HG02623 (cell line): ENCODE measurements around the gene SNED1.

Source experiments
- ATAC-seq: cut with Tn5 transposase; IDR thresholded peaks from one replicate; pipeline ENCODE4 v1.9.1; 2021; ENCODE audit warnings: moderate library complexity; ENCODE audit not compliant: unreplicated experiment

SNED1 gene

GRCh38 chr2:241043581-241043980, 45.2 kb downstream of the SNED1 start:
- ATAC-seq = no peak

- ATAC-seq = no peak
Observed at GRCh38 chr2:241047253-241048010, 49.0 kb downstream of the SNED1 start.

GRCh38 chr2:241048149-241048948, 49.9 kb downstream of the SNED1 start:
- ATAC-seq = no peak

GRCh38 chr2:241048949-241049343, 50.5 kb downstream of the SNED1 start:
- ATAC-seq = no peak

DNA sequence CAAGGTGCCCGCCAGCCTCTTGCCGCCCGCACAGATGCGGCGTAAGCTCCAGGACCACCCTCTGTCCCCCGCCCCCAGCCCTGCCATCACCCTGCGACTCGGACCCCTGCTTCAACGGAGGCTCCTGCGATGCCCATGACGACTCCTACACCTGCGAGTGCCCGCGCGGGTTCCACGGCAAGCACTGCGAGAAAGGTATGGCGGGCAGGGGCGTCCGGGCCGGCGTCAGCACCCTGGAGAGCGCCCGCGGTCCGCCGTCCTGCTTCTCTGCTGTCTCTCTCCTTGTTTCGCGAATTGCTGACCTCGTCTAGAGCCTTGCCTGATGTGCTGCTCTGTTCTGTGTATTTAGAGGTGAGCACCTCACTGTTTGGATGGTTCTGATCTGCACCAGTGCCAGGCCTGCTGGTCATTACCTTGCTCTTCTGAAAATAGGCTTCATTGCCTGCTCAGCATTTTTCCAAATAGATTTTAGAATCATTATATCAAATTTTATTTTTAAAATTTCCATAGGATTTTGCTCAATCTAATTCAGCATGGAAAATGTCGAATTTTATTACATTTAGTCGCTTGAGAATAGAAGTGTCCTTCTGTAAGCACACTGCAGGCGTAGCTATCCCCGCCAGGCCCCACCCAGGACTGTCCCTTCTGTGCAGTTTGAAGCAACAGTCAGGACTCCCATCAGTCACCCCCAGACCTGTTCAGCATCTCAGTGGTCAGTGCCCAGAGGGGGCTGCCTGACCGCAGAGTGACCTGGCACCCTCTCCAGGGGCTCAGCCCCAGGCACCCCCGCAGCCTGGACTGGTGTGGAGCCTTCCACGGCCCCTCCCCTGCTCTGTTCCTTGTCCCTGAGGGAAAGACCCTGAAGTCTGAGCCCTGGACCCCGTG, 51.6 kb downstream of the SNED1 start:
- no peak for ATAC-seq

DNA sequence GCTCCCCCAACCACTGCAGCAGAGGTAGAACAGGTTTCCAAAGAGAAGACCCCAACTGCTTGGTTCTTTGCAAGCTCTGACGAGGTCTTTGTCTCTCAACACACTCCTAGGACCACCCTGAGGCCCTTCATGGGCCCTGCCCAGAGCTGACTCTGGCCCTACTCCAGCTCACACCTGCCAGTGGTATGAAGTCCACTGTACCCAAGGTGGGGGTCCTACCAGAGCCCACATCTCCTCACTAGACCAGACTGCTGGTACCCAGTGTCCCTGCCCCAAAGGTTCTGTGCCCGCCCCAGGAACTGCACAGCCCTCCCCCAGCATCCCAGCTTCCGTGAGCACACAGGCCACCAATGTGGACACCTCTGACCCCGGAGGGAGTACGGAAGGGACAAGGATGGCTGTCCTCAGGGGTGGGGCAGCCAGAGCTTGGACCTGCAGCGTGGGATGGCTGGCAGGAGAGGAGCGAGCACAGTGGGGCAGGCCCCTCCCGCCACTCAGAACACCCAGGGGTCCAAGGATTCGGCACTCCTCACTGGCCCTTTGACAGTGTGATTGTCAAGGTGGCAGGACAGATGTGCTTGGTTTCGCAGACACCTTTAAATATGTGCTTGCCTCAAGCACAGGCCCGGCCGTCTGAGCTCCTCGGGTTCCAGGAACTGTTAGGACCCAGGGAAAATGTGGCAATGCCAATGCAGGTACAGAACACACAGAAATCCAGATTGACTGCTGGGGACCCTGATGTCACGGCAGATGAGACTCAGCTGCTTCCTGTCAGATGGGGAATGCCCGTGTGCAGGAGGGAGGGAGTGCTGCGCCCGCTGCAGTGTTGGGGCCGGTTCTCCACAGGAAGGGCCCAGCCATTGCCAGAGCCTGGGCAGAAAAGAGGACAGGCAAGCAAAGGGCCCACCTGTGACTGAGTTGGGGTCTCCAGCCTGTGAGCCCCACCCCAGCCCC, 52.5 kb downstream of the SNED1 start:
- ATAC-seq = no peak

GRCh38 chr2:241051578-241052487, 53.4 kb downstream of the SNED1 start:
- ATAC-seq = no peak

GRCh38 chr2:241052677-241053360, 54.4 kb downstream of the SNED1 start:
- ATAC-seq = no peak

DNA sequence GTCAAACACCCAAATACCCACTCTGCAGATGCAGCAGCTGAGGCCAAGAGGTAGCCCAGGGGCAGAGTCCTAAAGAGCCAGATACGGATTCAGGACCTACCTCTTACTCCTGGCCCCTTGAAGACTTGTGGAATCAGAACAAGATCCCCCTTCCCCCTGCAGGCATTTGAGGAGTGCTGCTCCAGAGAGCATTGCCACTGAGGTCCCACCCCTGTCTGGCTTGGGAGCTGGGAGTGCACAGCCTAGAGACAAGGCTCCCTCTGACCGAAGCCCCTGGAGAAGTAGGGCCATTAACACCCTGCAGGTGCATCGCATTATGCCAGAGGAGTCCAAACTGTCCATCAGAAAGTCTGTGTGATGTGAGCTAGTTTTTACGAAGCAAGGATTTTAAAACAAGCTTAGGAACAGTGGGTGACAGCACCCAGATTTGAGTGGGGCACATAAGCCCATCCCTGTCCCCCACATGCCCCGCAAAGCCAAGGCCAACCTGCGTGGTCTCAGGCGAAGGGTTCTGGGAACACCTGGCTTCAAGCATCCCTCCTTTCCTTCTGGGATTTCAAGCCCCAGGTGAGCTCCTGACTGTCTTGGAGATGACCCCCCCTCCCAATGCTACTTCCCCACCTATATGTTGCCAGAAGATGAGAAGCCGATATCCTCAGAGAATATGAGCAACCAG, 55.3 kb downstream of the SNED1 start:
- no peak for ATAC-seq

DNA sequence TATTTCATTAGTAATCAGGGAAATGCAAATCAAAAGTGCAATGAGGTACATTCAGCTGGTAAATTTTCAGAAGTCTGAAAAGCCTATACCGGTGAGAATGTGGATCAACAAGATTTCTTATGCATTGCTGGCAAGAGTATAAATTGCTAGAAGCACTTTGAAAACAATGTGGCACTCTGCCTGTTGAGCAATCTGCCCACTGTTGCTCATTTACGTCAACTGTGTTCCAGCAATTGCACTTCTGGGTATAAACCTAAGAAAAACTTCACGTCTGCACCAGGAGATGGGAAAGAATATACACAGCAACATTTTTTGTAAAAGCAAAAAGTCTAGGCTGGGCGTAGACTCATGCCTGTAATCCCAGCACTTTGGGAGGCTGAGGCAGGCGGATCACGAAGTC, 62.9 kb downstream of the SNED1 start:
- ATAC-seq = no peak

DNA sequence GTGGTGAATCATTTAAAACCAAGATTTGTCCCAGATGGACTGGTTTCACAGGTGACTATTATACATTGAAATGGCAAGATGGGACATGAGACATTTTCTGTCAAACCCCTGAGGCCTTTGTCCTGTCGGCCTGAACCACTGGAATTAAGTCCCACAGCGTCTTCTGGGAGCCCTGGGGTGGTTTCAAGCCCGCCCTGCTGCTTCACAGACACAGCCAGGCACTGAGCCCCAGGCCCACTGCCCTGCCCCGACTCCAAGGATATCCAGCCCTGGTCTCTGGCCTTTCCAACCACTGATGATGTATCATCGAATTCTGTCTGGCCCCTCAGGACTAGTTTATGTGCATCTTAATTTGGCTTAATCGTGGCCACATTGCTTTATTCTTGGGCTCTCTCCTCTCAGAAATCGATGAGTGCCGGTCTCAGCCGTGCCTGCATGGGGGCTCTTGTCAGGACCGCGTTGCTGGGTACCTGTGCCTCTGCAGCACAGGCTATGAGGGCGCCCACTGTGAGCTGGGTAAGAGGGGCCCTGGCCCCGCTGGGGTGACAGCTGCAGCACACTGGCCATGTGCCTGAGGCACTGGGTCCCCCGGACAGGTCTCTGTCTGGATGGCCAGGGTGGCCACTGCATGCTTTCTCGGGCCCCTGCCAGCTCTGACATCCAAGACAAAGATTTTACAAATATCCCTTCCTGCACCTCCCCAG, 64.1 kb downstream of the SNED1 start:
- no peak for ATAC-seq

GRCh38 chr2:241063093-241063551, 64.7 kb downstream of the SNED1 start:
- no peak for ATAC-seq

DNA sequence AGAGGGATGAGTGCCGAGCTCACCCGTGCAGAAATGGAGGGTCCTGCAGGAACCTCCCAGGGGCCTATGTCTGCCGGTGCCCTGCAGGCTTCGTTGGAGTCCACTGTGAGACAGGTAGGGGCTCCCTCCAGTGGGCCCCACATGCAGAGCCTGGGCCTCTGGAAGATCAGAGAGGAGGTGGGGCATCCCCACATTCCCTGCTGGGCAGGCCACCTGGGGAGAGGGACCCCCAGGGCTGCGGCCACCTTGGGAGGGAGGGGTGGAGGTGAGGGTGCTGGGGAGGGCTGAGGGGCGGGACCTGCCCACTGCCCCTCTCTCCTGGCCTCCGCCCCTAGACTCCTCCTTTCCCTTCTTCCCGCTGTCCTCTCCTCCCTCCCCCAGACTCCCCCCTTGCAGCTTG, 65.2 kb downstream of the SNED1 start:
- ATAC-seq = no peak

DNA sequence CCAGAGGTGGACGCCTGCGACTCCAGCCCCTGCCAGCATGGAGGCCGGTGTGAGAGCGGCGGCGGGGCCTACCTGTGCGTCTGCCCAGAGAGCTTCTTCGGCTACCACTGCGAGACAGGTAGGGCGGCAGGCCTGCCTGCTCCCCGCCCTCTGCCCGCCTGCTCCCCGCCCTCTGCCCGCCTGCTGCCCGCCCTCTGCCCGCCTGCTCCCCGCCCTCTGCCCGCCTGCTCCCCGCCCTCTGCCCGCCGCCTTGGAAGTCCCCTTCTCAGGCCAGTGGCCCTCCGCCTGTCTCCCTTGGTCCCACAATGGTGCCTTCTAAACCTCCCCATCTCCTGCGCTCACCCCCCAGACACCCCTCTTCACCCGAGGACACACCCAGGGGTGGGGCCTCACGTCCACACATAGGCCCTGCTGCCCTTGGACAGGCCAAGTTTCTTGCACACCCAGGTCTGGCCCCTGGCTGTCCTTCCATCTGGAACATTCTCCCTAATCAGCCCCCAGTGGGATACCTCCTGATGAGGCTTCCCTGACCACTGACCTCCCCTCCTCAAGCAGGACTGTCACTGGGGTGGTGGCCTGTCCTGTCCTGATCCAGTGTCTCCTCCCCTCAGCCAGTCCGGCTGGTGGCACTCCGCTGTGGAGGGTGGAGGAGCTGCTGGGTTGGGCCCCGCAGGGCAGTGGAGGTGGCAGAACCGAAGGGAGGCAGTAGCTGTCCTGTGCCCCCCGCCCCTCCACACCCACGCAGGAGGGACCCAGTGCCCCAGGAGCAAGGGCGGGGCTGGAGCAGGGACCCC, 65.8 kb downstream of the SNED1 start:
- ATAC-seq = no peak

DNA sequence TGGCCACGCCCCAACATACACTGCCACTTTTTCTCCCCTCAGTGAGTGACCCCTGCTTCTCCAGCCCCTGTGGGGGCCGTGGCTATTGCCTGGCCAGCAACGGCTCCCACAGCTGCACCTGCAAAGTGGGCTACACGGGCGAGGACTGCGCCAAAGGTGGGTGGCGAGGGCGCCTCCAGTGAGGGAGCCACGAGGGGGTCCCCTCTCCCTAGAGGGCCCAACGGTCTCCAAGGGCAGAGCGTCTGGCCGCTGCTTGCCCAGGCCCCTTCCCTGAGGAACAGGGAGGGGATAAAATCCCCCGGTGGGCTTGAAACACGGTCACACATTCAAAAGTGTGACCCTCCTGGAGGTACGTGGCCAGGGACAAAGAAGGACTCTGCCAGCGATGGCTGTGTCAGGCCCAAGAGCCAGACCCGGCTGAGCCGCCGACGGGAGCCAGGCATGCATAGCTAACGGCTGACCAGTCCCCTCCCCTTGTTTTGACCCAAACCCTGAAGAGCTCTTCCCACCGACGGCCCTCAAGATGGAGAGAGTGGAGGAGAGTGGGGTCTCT, 66.5 kb downstream of the SNED1 start:
- ATAC-seq = no peak

GRCh38 chr2:241065355-241065803, 67.0 kb downstream of the SNED1 start:
- no peak for ATAC-seq
